Stimulated activated CD4-positive, alpha-beta T cell treated with anti-CD3 and anti-CD28 coated beads, Interleukin-12 subunit alpha, Interleukin-12 subunit beta, amount 100 ng/mL, for 24 hours (primary cell): ENCODE data around the gene TMEM217.

ENCODE experiments used
- DNase-seq, 2 experiments: peaks; one replicate each; pipeline ENCODE4 v3.0.0-alpha.2; 2020; ENCODE audit warnings: low read depth in 2 of 2

Gene TMEM217

DNA sequence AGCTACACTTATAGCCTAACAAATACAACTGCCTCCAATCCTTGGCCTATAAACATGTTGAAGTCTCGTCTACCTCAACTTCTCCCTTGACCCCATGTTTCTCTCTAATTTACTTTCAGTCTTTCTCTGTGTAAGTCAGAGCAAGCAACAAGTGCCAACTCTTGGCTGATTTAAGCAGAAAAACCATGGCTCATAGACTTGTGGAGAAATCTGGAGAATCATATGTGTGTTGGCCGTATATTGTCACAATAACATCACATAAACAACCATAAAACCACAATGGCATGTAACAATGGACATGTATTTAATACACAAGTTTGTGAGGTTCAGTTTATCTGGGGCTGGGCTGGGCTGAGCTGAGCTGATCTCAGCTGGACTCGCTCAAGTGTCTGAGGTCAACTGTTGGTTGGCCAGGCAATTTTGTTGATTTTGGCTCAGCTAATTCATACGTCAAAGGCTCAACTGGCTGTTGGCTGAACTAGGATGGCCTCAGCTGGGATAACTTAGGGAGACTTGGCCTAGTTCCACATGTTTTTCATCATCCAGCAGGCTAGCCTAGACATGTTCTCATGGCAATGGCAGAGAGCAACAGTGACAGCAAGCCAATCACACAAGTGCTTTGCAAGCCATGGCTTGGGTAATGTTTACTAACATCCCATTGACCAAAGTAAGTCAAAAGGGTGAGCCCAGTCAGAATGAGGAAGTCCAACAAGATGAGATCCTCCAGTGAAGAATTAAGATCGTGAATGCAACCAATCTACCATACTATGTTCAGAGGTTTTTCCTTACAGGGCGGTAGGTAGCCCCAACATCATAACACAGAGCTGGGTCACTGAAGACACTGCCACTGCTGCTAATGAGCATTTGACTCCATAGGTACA is 13.3 kb downstream of the TMEM217 start:
- no peak for DNase-seq

DNA sequence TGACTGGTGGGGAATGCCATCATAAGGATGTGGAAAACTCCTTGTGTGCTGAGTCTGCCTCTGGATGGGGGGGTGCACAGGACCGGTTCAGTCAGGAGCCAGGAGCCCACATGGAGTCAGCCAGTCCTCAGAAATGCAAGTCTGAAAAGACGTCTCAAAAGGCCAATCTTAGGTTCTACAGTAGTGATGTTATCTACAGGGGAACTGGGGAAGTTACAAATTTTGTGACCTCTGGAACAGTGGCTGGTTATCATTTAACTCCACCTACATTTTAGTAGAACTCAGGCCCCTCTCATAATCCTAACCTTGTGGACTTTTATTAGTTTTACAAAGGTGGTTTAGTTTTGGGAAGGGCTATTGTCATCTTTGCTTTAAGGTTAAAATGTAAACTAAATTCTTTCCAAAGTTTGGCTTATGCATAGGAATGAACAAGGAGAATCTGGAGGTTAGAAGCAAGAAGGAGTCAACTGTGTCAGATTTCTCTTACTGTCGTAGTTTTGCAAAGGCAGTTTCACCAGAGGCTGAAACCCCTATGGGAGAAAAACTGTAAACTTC is 14.1 kb downstream of the TMEM217 start:
- DNase-seq: no peak

DNA sequence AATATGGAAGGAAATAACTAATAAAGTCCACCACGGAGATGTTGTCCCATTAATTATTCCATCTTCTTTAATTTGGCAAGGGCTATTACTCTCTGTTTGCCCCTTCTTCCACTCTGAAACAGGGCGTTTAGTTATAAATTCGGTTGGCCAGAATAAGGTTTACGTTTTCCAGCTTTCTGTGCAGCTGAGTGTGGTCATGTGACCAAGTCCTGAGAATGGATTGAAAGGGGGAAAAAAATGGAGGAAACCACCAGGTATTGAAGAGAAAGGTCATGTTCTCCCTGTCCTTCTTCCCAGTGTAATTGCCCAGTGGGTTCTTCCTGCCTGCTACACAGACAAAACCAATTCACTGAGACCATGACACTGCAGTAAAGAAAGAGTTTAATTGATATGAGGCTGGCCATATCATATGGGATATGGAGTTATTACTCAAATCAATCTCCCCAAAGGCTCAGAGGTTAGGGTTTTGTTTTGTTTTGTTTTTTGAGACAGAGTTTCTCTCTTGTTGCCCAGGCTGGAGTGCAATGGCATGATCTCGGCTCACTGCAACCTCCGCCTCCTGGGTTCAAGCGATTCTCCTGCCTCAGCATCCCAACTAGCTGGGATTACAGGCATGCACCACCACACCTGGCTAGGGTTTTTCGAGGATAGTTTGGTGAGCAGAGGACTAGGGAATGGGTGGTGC is 14.7 kb downstream of the TMEM217 start:
- DNase-seq: no peak

DNA sequence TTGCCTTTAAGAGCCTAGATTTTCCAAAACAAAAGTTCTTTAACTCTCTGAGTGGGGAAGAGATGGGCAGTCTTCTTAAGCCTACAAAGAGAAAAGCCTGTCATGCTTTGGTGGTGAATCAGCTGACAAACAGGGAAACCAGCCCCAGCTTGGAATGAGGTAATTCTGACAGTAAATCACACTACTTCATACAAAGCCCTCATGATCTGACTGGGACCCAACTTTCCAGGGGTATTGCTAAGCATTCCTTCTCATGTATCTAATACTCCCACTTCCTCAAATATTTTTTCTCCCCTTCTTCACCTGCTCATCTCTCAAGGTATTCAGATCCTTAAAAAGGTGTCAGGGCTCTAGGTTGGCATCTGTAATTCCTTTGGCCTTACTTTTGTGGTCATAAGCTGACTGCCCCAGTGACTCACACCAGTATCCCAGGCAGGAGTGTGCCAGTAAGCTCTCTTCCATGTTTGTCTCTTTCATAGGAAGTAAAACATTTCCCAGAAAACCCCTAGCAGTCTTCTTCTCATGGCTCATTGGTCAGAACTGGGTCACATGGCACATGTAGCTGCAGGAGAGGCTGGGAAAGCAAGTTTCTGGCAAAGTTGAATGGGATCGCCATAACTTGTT is 15.4 kb downstream of the TMEM217 start:
- DNase-seq: no peak

DNA sequence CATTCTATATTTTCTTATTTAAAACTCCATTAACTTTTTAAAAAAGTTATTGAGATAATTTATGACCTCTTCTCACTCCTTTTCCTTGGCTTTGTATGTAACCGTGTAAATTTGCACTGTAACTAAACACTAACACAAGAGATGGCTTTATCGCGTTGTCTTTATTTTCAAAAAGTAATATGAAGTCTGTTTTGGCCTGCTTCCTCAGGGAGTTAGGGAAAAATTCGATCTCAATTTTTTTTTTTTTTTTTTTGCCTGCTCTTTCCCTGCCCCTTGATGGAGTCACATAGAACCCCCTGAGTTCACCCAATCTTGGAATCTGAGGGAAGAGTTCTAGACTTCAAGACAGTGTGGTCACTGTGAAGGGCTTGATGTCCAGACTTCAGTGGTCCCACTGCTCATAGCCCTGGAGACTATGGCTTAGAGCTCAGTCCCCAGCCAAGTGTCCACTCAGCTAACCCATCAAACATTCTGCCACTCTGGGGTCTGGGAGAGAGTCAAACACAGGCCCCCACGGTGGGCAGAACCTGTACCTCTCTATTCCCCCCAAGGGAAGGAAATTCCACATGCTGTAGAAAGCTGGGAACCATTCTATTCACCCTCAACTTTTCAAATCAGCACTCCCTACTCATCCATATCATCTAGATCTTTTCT is 16.0 kb downstream of the TMEM217 start:
- no peak for DNase-seq

- no peak for DNase-seq
Measured at GRCh38 chr6:37241131-37241530, 16.8 kb downstream of the TMEM217 start.

GRCh38 chr6:37239950-37240713 is 17.8 kb downstream of the TMEM217 start:
- peak; percentile 53 to 83 for DNase-seq

DNA sequence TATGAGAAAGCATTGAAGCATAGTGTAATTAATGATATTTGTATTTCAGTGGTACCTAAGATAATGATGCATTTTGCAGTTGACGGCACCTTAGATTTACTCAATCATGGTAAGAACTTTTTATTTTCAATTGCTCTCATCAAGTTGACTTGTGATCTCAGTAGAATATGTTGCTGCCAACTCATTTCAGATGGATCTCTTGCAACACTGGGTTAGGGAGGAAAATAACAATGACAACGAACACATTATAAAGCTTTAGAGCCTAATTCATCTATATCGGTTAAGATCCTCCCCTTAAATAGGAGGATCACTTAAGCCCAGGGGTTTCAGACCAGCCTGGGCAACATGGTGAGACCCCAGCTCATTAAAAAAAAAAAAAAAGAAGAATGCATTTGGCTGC is 18.4 kb downstream of the TMEM217 start:
- no peak for DNase-seq

DNA sequence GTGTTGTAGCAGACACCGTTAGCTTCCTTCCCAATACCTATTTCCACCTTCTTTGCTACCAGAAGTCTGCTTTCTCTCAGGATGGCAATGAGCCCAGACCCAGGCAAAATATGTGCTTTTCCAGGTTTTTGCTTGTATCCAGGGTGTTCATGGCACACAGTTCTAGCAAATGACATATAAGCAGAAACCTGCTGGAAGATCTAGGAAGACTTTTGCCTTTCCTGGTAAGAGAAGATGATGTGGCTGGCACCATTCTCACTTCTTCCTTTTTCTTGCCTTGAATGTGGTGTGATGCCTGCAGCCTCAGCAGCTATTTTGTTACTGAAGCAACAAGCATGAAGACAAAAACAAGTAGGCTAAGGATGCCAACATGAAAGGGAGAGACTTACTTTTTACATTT is 19.6 kb downstream of the TMEM217 start:
- DNase-seq: no peak

- DNase-seq: no peak
Measured at GRCh38 chr6:37237789-37238188, 20.2 kb downstream of the TMEM217 start.

- DNase-seq: no peak
Measured at GRCh38 chr6:37236921-37237320, 21.0 kb downstream of the TMEM217 start.

- no peak for DNase-seq
Measured at GRCh38 chr6:37233541-37233940, 24.4 kb downstream of the TMEM217 start.

DNA sequence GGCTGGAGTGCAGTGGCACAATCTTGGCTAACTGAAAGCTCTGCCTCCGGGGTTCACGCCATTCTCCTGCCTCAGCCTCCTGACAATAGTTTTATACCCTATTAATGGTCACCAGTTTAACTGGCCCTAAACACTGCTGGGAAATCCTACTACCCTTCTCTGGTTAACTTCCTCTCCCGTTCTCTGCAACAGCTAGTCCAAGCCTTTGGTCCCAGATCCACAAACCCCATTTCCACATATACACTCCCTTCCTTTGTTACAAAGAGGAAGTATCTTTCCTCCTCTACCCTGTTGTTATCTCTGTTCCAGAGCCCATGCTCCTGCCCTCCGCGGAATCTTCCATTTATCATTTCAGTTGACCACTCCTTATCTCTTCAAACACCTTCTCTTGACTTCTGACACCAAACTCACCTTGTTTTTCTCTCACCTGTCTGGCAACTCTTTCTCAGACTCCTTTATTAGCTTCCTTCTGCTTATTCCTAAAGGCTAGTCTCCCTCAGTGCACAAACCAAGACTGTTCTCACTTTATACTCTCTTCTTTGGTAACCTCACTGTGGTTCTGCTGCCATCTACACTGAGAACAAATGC is 25.4 kb downstream of the TMEM217 start:
- no peak for DNase-seq

GRCh38 chr6:37230104-37230503 is 27.8 kb downstream of the TMEM217 start:
- no peak for DNase-seq

GRCh38 chr6:37225350-37226169 is 32.4 kb downstream of the TMEM217 start:
- DNase-seq: no peak

- DNase-seq: no peak
Measured at GRCh38 chr6:37222992-37223391, 35.0 kb downstream of the TMEM217 start.

DNA sequence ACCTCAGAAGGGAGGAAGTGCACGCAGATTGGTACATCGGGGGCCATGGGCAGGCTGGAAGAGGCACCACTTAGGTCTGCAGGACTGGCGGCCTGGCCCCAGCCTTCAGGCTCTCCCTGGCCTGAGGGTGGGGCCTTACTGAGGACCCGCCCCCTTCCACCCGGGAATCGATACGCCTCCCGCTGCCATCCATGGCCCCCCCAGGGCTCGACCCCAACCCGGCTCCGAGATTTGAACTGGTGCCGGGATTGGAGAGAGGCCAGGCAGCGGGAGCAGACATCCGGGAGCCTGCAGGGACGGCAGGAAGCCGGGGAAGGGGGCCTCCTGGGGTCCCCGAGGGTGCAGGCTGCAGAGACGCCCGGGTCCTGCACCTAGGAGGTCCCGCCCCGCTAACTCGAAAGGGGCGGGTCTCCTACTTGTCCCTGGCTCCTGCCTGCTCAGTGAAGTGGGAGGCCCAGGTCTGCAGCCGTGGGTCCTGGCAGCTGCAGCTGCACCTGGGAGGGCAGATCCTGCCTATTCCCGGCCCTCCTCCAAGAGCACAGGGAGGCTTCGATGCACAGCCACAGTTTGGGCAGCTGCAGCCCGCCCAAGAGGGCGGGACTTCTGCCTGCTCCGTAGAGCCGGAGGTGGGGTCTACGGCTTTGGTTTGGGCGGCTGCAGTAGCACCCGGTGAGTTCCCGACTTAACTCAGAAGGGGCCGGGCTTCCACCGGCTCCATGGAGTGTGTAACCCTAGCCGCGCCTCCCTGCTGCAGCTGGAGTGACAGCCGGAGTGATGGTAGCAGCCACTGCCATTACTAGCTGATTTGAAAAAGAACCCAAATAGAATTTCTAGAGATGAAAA is 35.6 kb downstream of the TMEM217 start:
- DNase-seq: peak; percentile 48 to 67

- DNase-seq: no peak
Measured at GRCh38 chr6:37221585-37222124, 36.3 kb downstream of the TMEM217 start.

GRCh38 chr6:37218511-37218910 is 39.4 kb downstream of the TMEM217 start:
- no peak for DNase-seq
